Uterus (tissue), 4 donors: ENCODE results near the gene CTDP1. TPM values are rescaled to one million over a fixed set of nuclear protein-coding genes. Genes with fewer than 3 reads are reported as not detected.

ENCODE experiments used
- DNase-seq, 2 donors: peaks; one replicate each; pipeline ENCODE4 v3.0.0-alpha.2; 2019 to 2020
- H3K27ac ChIP-seq, 2 donors: fragments of 200-600 bp; sonication (generic); 1 replicate in 1 of 2; 2 replicates in 1 of 2; pipeline ENCODE4 v1.5.1; 2016 to 2018
- H3K27me3 ChIP-seq, 2 donors: fragments of 200-600 bp; sonication (generic); one replicate each; pipeline ENCODE4 v1.5.1; 2018 to 2019; ENCODE audit warnings: control low read depth in 1 of 2
- H3K36me3 ChIP-seq, 2 donors: fragments of 200-600 bp; sonication (generic); one replicate each; pipeline ENCODE4 v1.5.1; 2019; ENCODE audit warnings: control low read depth in 1 of 2
- H3K4me1 ChIP-seq, 2 donors: fragments of 200-600 bp; sonication (generic); one replicate each; pipeline ENCODE4 v1.5.1; 2018 to 2019; ENCODE audit warnings: control low read depth in 1 of 2
- H3K4me3 ChIP-seq, 2 donors: fragments of 200-600 bp; sonication (generic); 1 replicate in 1 of 2; 2 replicates in 1 of 2; pipeline ENCODE4 v1.5.1; 2018 to 2019; ENCODE audit warnings: mild to moderate bottlenecking in 1 of 2
- H3K9me3 ChIP-seq, 2 donors: fragments of 200-600 bp; sonication (generic); one replicate each; pipeline ENCODE4 v1.5.1; 2019; ENCODE audit warnings: control low read depth in 1 of 2
- POLR2A ChIP-seq, 2 donors: fragments of 450-650 bp; IDR thresholded peaks; one replicate each; pipeline ENCODE4 v1.6.1; 2016; ENCODE audit warnings: antibody characterized with exemption in 2 of 2, mild to moderate bottlenecking in 1 of 2, moderate library complexity in 1 of 2
- intact Hi-C: fragments of 100-400 bp; cut with DNase I; formaldehyde crosslinking; loops from one replicate; pipeline ENCODE4 v1.15.1; 2023; ENCODE audit warnings: low total_unique reads
- total RNA-seq, 4 donors: library from RNA; depleted of rRNA in 3 of 4; stranded (reverse); fragments of >200 nt in 3 of 4; gene quantifications; one replicate each; pipeline versions ENCODE4 v1.1.0 to v1.2.4, GENCODE V29; 2014 to 2023
- TF ChIP-seq, protein P1 (sequence below), 4 experiments: fragments of 200-600 bp in 2 of 4; fragments of 450-650 bp in 2 of 4; sonication (generic) in 2 of 4; IDR thresholded peaks; one replicate each; pipeline ENCODE4 v1.5.1; 2016 to 2019; ENCODE audit warnings: antibody characterized with exemption in 4 of 4, mild to moderate bottlenecking in 2 of 4, moderate library complexity in 1 of 4
- donor health status: DM: yes; HTN: yes; CAD: no.

The CTDP1 gene
- total RNA-seq, 4 donors from 2014 or later: 6.2 to 22.5 (median 20.4) TPM

- DNase-seq: no peak
- no peak for TF ChIP-seq POLR2A (IDR thresholded peaks at IDR 0.05)
- TF ChIP-seq, protein P1, sequence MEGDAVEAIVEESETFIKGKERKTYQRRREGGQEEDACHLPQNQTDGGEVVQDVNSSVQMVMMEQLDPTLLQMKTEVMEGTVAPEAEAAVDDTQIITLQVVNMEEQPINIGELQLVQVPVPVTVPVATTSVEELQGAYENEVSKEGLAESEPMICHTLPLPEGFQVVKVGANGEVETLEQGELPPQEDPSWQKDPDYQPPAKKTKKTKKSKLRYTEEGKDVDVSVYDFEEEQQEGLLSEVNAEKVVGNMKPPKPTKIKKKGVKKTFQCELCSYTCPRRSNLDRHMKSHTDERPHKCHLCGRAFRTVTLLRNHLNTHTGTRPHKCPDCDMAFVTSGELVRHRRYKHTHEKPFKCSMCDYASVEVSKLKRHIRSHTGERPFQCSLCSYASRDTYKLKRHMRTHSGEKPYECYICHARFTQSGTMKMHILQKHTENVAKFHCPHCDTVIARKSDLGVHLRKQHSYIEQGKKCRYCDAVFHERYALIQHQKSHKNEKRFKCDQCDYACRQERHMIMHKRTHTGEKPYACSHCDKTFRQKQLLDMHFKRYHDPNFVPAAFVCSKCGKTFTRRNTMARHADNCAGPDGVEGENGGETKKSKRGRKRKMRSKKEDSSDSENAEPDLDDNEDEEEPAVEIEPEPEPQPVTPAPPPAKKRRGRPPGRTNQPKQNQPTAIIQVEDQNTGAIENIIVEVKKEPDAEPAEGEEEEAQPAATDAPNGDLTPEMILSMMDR (IDR thresholded peaks at IDR 0.05): no peak
- Histone ChIP-seq H3K9me3 (no peaks in the 10 kb centered on the region), H3K27ac (no peak overlapping the region), H3K4me1 (no peaks in the 10 kb centered on the region), H3K27me3 (peaks cover 0 to 4% of the 10 kb centered on the region in 2 donors), H3K36me3 (no peaks in the 10 kb centered on the region), H3K4me3 (no peak overlapping the region)
- intact Hi-C loops: no loop called here
Observed at GRCh38 chr18:79774111-79774510, 94.5 kb downstream of the CTDP1 start.

- no peaks in the 10 kb centered on the region for H3K4me1 ChIP-seq
- no peaks in the 10 kb centered on the region for H3K9me3 ChIP-seq
- H3K27me3 ChIP-seq: peaks cover 0 to 4% of the 10 kb centered on the region in 2 donors
- H3K27ac ChIP-seq: no peak overlapping the region
- intact Hi-C loops: no loop called here
- H3K36me3 ChIP-seq: no peaks in the 10 kb centered on the region
- H3K4me3 ChIP-seq: no peak overlapping the region
- TF ChIP-seq POLR2A (IDR thresholded peaks at IDR 0.05): no peak
- DNase-seq: no peak
Observed at GRCh38 chr18:79775441-79776221, 96.0 kb downstream of the CTDP1 start.

GRCh38 chr18:79776674-79777073 lies 97.1 kb downstream of the CTDP1 start:
- no peak overlapping the region for H3K27ac ChIP-seq
- H3K4me3 ChIP-seq: no peak overlapping the region
- DNase-seq: no peak
- H3K4me1 ChIP-seq: no peaks in the 10 kb centered on the region
- intact Hi-C loops: no loop called here
- H3K27me3 ChIP-seq: peaks cover 0 to 4% of the 10 kb centered on the region in 2 donors
- H3K36me3 ChIP-seq: no peaks in the 10 kb centered on the region
- H3K9me3 ChIP-seq: no peaks in the 10 kb centered on the region
- TF ChIP-seq, protein P1 (IDR thresholded peaks at IDR 0.05): no peak
- TF ChIP-seq POLR2A (IDR thresholded peaks at IDR 0.05): no peak

GRCh38 chr18:79778291-79778791 lies 98.7 kb downstream of the CTDP1 start:
- Histone ChIP-seq H3K27me3 (no peaks in the 10 kb centered on the region), H3K9me3 (no peaks in the 10 kb centered on the region), H3K27ac (no peak overlapping the region), H3K4me1 (no peaks in the 10 kb centered on the region), H3K4me3 (no peak overlapping the region), H3K36me3 (no peaks in the 10 kb centered on the region)
- no peak for DNase-seq
- TF ChIP-seq POLR2A (IDR thresholded peaks at IDR 0.05): no peak
- TF ChIP-seq, protein P1 (IDR thresholded peaks at IDR 0.05): no peak
- intact Hi-C loops: no loop called here

GRCh38 chr18:79779021-79779699 lies 99.6 kb downstream of the CTDP1 start:
- Histone ChIP-seq H3K4me1 (no peaks in the 10 kb centered on the region), H3K36me3 (no peaks in the 10 kb centered on the region), H3K27ac (no peak overlapping the region), H3K4me3 (no peak overlapping the region), H3K9me3 (no peaks in the 10 kb centered on the region), H3K27me3 (no peaks in the 10 kb centered on the region)
- intact Hi-C loops: no loop called here
- no peak for DNase-seq
- TF ChIP-seq POLR2A (IDR thresholded peaks at IDR 0.05): no peak
- TF ChIP-seq, protein P1 (IDR thresholded peaks at IDR 0.05): no peak
